Jurkat, Clone E6-1 (cell line): Measurements from ENCODE around the gene NCKAP5L.

Source experiments
- DNase-seq: peaks from one replicate; pipeline ENCODE4 v3.0.0-alpha.2; 2011; ENCODE audit warnings: low read depth, low spot score
- H3K4me3 ChIP-seq: 2 replicates; pipeline ENCODE4 v1.5.1; 2011; ENCODE audit warnings: mild to moderate bottlenecking, low read length, control low read depth, moderate library complexity

Gene NCKAP5L

GRCh38 chr12:49805409-49805808 is 22.8 kb downstream of the NCKAP5L start:
- DNase-seq, result no peak
- no peak overlapping the region for H3K4me3 ChIP-seq

- no peak for DNase-seq
- H3K4me3 ChIP-seq, result no peak overlapping the region
These were observed 23.4 kb downstream of the NCKAP5L start for GRCh38 chr12:49804821-49805220.

GRCh38 chr12:49803693-49804450 is 24.3 kb downstream of the NCKAP5L start:
- H3K4me3 ChIP-seq, result no peak overlapping the region
- no peak for DNase-seq

GRCh38 chr12:49801141-49802063 is 26.8 kb downstream of the NCKAP5L start:
- H3K4me3 ChIP-seq, result no peak overlapping the region
- DNase-seq, result no peak

GRCh38 chr12:49800421-49801140 is 27.6 kb downstream of the NCKAP5L start:
- DNase-seq, result no peak
- no peak overlapping the region for H3K4me3 ChIP-seq

- no peak for DNase-seq
- H3K4me3 ChIP-seq, result no peak overlapping the region
These were observed 29.3 kb downstream of the NCKAP5L start for GRCh38 chr12:49798934-49799333.

GRCh38 chr12:49798248-49798647 is 30.0 kb downstream of the NCKAP5L start:
- H3K4me3 ChIP-seq, result no peak overlapping the region
- DNase-seq, result no peak

- no peak overlapping the region for H3K4me3 ChIP-seq
- no peak for DNase-seq
These were observed 30.8 kb downstream of the NCKAP5L start for GRCh38 chr12:49797449-49797776.

- no peak overlapping the region for H3K4me3 ChIP-seq
These were observed 31.4 kb downstream of the NCKAP5L start for GRCh38 chr12:49796606-49797448.

GRCh38 chr12:49796155-49796554 is 32.1 kb downstream of the NCKAP5L start:
- no peak for DNase-seq
- H3K4me3 ChIP-seq, result no peak overlapping the region

More at GRCh38 chr12:49796606-49797448, 31.4 kb downstream of the NCKAP5L start:
- no peak for DNase-seq

- no peak overlapping the region for H3K4me3 ChIP-seq
These were observed 32.5 kb downstream of the NCKAP5L start for GRCh38 chr12:49795654-49796105.

GRCh38 chr12:49794811-49795653 is 33.2 kb downstream of the NCKAP5L start:
- no peak overlapping the region for H3K4me3 ChIP-seq
- DNase-seq, result no peak

More at GRCh38 chr12:49795654-49796105, 32.5 kb downstream of the NCKAP5L start:
- DNase-seq, result no peak

GRCh38 chr12:49794021-49794420 is 34.2 kb downstream of the NCKAP5L start:
- DNase-seq, result no peak
- no peak overlapping the region for H3K4me3 ChIP-seq

- no peak for DNase-seq
- H3K4me3 ChIP-seq, result no peak overlapping the region
These were observed 34.6 kb downstream of the NCKAP5L start for GRCh38 chr12:49793620-49794019.

- no peak for DNase-seq
- no peak overlapping the region for H3K4me3 ChIP-seq
These were observed 35.1 kb downstream of the NCKAP5L start for GRCh38 chr12:49792976-49793580.

- no peak overlapping the region for H3K4me3 ChIP-seq
- no peak for DNase-seq
These were observed 35.8 kb downstream of the NCKAP5L start for GRCh38 chr12:49792181-49792970.

- no peak for DNase-seq
- no peak overlapping the region for H3K4me3 ChIP-seq
These were observed 36.5 kb downstream of the NCKAP5L start for GRCh38 chr12:49791700-49792099.
